CD4-positive, alpha-beta T cell treated with Interleukin-6 at 100 ng/mL for 8 hours (primary cell): Measurements from ENCODE around the gene ZNF630.
A peak's percentile ranks its signal among the peaks of the same experiment; 100 is the strongest.
"Not testable (repeated sequence)": the region's sequence is repeated elsewhere in the genome, so short reads cannot be mapped to it uniquely, and the experiment has no call there.

ENCODE experiments used
- DNase-seq: peaks from one replicate; pipeline ENCODE4 v3.0.0-alpha.2; 2020; ENCODE audit warnings: mixed read lengths, low spot score

The ZNF630 gene

GRCh38 chrX:48028091-48028490, 43.3 kb downstream of the ZNF630 start:
- no peak for DNase-seq

GRCh38 chrX:48027545-48027944, 43.9 kb downstream of the ZNF630 start:
- DNase-seq, result not testable (repeated sequence)

DNA sequence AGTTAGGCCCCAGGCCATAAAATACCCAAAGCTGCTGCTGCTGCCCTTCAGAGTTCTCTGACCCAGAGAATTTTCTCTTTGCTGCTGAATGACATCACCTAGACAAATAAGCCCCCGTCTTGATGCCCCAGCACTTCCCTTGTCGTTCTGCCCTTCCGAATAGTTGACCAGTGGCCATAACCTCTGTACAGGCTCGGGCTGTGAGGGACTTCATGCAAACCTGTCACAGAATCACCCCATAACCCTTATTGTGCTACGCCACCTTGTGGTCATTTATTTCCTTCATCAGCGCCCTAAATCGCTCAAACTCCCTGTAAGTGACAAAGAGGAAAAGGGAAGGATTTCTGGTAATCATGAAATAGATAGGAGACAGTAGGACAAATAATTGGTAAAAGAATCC, 45.9 kb downstream of the ZNF630 start:
- DNase-seq, result peak; percentile 55

- no peak for DNase-seq
These were observed 48.7 kb downstream of the ZNF630 start for GRCh38 chrX:48022738-48023137.

GRCh38 chrX:48022100-48022499, 49.3 kb downstream of the ZNF630 start:
- no peak for DNase-seq

DNA sequence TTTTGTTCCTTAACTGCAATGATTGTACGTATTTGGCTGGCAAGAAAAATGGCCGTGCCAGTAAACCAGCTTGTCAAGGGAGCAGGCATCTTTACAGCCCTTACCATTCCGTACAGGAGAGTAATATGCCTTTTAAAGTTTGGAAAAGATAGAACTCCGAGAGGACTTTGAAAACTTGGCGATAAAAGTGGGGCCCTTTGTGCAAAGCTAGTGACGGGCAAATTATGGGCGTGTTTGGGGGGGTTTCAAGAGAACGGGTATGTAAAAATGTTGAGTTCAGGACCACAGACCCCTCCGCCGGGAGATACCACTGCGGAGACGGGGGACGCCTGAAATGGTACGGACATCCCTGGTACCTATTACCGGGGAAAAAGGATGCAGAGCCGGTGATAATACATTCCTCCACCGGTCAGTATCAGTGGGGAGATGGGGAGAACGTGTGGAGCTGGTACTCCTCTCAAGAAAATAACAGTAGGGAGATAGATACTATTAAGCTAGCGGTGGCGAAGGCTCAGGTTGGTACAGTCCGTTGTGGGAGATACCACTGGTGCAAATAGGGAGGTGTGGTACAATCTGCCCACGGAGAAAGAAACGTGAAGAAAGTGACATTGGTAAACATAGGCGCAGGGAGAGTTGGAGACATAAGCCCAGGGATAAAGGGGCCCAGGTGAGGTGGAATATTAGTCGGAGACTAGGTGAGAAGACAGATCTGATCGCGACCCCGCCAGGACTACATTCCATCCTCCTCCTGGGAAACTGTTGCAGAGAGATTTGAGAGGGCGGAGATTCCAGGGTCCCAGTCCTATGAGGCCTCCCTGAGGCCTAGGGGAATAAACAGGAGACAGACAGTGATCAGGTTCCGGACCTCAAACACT, 50.2 kb downstream of the ZNF630 start:
- DNase-seq, result peak; percentile 59

DNA sequence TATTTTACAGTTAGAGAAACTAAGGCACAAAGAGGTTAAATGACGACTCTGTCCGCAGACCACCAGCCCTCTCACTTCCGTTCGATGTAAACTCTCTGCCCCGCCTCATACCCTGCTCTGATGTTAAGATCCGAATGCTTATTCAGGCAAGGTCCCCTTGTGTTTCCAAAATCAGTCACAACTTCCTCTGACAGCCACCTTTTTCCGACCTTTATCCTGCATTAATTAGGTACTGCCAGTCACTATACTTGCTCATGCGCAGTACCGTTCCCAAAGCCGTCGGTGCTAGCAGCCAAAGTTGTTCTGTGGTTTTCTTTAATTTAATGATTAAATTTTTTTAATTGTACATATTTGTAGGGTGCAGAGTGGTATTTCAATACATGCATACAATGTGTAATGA, 51.0 kb downstream of the ZNF630 start:
- peak; percentile 14 for DNase-seq

GRCh38 chrX:48019892-48020291, 51.5 kb downstream of the ZNF630 start:
- not testable (repeated sequence) for DNase-seq

DNA sequence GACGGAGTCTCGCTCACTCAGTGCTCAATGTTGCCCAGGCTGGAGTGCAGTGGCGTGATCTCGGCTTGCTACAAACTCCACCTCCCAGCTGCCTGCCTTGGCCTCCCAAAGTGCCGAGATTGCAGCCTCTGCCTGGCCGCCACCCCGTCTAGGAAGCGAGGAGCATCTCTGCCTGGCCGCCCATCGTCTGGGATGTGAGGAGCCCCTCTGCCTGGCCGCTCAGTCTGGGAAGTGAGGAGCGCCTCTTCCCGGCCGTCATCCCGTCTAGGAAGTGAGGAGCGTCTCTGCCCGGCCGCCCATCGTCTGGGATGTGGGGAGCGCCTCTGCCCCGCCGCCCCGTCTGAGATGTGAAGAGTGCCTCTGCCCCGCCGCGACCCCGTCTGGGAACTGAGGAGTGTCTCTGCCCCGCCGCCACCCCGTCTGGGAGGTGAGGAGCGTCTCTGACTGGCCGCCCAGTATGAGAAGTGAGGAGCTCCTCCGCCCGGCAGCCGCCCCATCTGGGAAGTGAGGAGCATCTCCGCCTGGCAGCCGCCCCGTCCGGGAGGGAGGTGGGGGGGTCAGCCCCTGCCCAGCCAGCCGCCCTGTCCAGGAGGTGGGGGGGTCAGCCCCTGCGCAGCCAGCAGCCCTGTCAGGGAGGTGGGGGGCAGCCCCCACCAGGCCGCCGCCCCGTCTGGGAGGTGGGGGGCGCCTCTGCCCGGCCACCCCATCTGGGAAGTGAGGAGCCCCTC, 54.7 kb downstream of the ZNF630 start:
- not testable (repeated sequence) for DNase-seq

- DNase-seq, result not testable (repeated sequence)
These were observed 61.9 kb downstream of the ZNF630 start for GRCh38 chrX:48009445-48009960.
